Measurements from ENCODE around the gene ONECUT1.

ONECUT1 gene

GRCh38 chr15:52757496-52757895 is 32.6 kb downstream of the ONECUT1 start:
- no peak for TF ChIP-seq ZC3H10 (CRISPR knock-in tag; IDR thresholded peaks at IDR 0.05)
- TF ChIP-seq CSDC2 (CRISPR knock-in tag; IDR thresholded peaks at IDR 0.05): no peak
- ATAC-seq: no peak

GRCh38 chr15:52751522-52751921 is 38.6 kb downstream of the ONECUT1 start:
- no peak for ATAC-seq
- TF ChIP-seq ZNF565 (CRISPR knock-in tag; conservative IDR thresholded peaks at IDR 0.05; ENCODE audit: low read depth) (no peak), ZFP30 (CRISPR knock-in tag; IDR thresholded peaks at IDR 0.05) (no peak), CSDC2 (CRISPR knock-in tag; IDR thresholded peaks at IDR 0.05) (no peak), ZNF8 (CRISPR knock-in tag; IDR thresholded peaks at IDR 0.05) (no peak), ESRRG (CRISPR knock-in tag; IDR thresholded peaks at IDR 0.05) (no peak), CREB5 (CRISPR knock-in tag; IDR thresholded peaks at IDR 0.05; ENCODE audit: low read depth) (no peak), GLIS3 (CRISPR knock-in tag; IDR thresholded peaks at IDR 0.05) (no peak), TCF4 (CRISPR knock-in tag; IDR thresholded peaks at IDR 0.05; ENCODE audit: borderline replicate concordance) (no peak), PPARA (CRISPR knock-in tag; IDR thresholded peaks at IDR 0.05; ENCODE audit: borderline replicate concordance) (no peak)
- TF ChIP-seq, protein P1, sequence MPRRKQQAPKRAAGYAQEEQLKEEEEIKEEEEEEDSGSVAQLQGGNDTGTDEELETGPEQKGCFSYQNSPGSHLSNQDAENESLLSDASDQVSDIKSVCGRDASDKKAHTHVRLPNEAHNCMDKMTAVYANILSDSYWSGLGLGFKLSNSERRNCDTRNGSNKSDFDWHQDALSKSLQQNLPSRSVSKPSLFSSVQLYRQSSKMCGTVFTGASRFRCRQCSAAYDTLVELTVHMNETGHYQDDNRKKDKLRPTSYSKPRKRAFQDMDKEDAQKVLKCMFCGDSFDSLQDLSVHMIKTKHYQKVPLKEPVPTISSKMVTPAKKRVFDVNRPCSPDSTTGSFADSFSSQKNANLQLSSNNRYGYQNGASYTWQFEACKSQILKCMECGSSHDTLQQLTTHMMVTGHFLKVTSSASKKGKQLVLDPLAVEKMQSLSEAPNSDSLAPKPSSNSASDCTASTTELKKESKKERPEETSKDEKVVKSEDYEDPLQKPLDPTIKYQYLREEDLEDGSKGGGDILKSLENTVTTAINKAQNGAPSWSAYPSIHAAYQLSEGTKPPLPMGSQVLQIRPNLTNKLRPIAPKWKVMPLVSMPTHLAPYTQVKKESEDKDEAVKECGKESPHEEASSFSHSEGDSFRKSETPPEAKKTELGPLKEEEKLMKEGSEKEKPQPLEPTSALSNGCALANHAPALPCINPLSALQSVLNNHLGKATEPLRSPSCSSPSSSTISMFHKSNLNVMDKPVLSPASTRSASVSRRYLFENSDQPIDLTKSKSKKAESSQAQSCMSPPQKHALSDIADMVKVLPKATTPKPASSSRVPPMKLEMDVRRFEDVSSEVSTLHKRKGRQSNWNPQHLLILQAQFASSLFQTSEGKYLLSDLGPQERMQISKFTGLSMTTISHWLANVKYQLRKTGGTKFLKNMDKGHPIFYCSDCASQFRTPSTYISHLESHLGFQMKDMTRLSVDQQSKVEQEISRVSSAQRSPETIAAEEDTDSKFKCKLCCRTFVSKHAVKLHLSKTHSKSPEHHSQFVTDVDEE (CRISPR knock-in tag; IDR thresholded peaks at IDR 0.05): no peak
- TF ChIP-seq, protein P2, sequence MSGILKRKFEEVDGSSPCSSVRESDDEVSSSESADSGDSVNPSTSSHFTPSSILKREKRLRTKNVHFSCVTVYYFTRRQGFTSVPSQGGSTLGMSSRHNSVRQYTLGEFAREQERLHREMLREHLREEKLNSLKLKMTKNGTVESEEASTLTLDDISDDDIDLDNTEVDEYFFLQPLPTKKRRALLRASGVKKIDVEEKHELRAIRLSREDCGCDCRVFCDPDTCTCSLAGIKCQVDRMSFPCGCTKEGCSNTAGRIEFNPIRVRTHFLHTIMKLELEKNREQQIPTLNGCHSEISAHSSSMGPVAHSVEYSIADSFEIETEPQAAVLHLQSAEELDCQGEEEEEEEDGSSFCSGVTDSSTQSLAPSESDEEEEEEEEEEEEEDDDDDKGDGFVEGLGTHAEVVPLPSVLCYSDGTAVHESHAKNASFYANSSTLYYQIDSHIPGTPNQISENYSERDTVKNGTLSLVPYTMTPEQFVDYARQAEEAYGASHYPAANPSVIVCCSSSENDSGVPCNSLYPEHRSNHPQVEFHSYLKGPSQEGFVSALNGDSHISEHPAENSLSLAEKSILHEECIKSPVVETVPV (CRISPR knock-in tag; IDR thresholded peaks at IDR 0.05): no peak

GRCh38 chr15:52749258-52749657 is 40.9 kb downstream of the ONECUT1 start:
- TF ChIP-seq SNAI2 (CRISPR knock-in tag; IDR thresholded peaks at IDR 0.05) (no peak), GLIS3 (CRISPR knock-in tag; IDR thresholded peaks at IDR 0.05) (no peak), RARB (CRISPR knock-in tag; IDR thresholded peaks at IDR 0.05) (no peak)
- no peak for ATAC-seq

- no peak for ATAC-seq
- TF ChIP-seq, protein P3, sequence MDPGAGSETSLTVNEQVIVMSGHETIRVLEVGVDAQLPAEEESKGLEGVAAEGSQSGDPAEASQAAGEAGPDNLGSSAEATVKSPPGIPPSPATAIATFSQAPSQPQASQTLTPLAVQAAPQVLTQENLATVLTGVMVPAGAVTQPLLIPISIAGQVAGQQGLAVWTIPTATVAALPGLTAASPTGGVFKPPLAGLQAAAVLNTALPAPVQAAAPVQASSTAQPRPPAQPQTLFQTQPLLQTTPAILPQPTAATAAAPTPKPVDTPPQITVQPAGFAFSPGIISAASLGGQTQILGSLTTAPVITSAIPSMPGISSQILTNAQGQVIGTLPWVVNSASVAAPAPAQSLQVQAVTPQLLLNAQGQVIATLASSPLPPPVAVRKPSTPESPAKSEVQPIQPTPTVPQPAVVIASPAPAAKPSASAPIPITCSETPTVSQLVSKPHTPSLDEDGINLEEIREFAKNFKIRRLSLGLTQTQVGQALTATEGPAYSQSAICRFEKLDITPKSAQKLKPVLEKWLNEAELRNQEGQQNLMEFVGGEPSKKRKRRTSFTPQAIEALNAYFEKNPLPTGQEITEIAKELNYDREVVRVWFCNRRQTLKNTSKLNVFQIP (CRISPR knock-in tag; IDR thresholded peaks at IDR 0.05; ENCODE audit: borderline replicate concordance, low read depth): no peak
- no peak for TF ChIP-seq ZFP30 (CRISPR knock-in tag; IDR thresholded peaks at IDR 0.05)
- no peak for TF ChIP-seq OSR1 (CRISPR knock-in tag; IDR thresholded peaks at IDR 0.05)
- no peak for TF ChIP-seq ESRRG (CRISPR knock-in tag; IDR thresholded peaks at IDR 0.05)
- no peak for TF ChIP-seq PPARA (CRISPR knock-in tag; IDR thresholded peaks at IDR 0.05; ENCODE audit: borderline replicate concordance)
- TF ChIP-seq TCF4 (CRISPR knock-in tag; IDR thresholded peaks at IDR 0.05; ENCODE audit: borderline replicate concordance): no peak
- no peak for TF ChIP-seq ZFP3 (CRISPR knock-in tag; IDR thresholded peaks at IDR 0.05)
- no peak for TF ChIP-seq ZC3H10 (CRISPR knock-in tag; IDR thresholded peaks at IDR 0.05)
- TF ChIP-seq TOX (CRISPR knock-in tag; IDR thresholded peaks at IDR 0.05; ENCODE audit: borderline replicate concordance): no peak
- no peak for TF ChIP-seq ZNF70 (CRISPR knock-in tag; IDR thresholded peaks at IDR 0.05)
- no peak for TF ChIP-seq ARNTL (CRISPR knock-in tag; IDR thresholded peaks at IDR 0.05; ENCODE audit: borderline replicate concordance, low read depth)
- no peak for TF ChIP-seq SNAI2 (CRISPR knock-in tag; IDR thresholded peaks at IDR 0.05)
- no peak for TF ChIP-seq RARB (CRISPR knock-in tag; IDR thresholded peaks at IDR 0.05)
- TF ChIP-seq PATZ1 (CRISPR knock-in tag; IDR thresholded peaks at IDR 0.05; ENCODE audit: borderline replicate concordance): no peak
- no peak for TF ChIP-seq GLIS3 (CRISPR knock-in tag; IDR thresholded peaks at IDR 0.05)
- no peak for TF ChIP-seq ZNF565 (CRISPR knock-in tag; conservative IDR thresholded peaks at IDR 0.05; ENCODE audit: low read depth)
- TF ChIP-seq CSDC2 (CRISPR knock-in tag; IDR thresholded peaks at IDR 0.05): no peak
- TF ChIP-seq CREB5 (CRISPR knock-in tag; IDR thresholded peaks at IDR 0.05; ENCODE audit: low read depth): no peak
These were observed 43.9 kb downstream of the ONECUT1 start for GRCh38 chr15:52746162-52746757.

Measured in SK-N-SH treated with all-trans-retinoic acid at 6 μM for 48 hours (cell line).